GM12878 (cell line): ENCODE data around the gene UNC119. TPM values are rescaled to one million over a fixed set of nuclear protein-coding genes. Genes with fewer than 3 reads are reported as not detected.

ENCODE experiments used
- CREM ChIP-seq: IDR thresholded peaks from 2 replicates; pipeline ENCODE4 v1.6.1; 2014; ENCODE audit warnings: antibody characterized with exemption, low read depth
- FOXK2 ChIP-seq: fragments of 450-650 bp; IDR thresholded peaks from 2 replicates; pipeline ENCODE4 v1.6.1; 2017; ENCODE audit warnings: mild to moderate bottlenecking, moderate library complexity
- FOXM1 ChIP-seq: IDR thresholded peaks from 2 replicates; pipeline ENCODE4 v1.6.1; 2012; ENCODE audit warnings: low read depth, mild to moderate bottlenecking, inconsistent platforms, low read length, moderate library complexity
- HDAC6 ChIP-seq: fragments of 200-600 bp; sonication (generic); IDR thresholded peaks from one replicate; pipeline ENCODE4 v1.8.0; 2017; ENCODE audit warnings: antibody characterized with exemption; ENCODE audit not compliant: unreplicated experiment
- IKZF2 ChIP-seq, 2 experiments: fragments of 450-650 bp; IDR thresholded peaks; 2 replicates each; pipeline ENCODE4 v1.6.1; 2017; ENCODE audit warnings: mild to moderate bottlenecking in 2 of 2, moderate library complexity in 2 of 2
- MTA3 ChIP-seq: IDR thresholded peaks from 2 replicates; pipeline ENCODE4 v1.6.1; 2012; ENCODE audit warnings: low read length, inconsistent platforms, borderline replicate concordance
- NFXL1 ChIP-seq: fragments of 450-650 bp; IDR thresholded peaks from 2 replicates; pipeline ENCODE4 v1.6.1; 2017; ENCODE audit warnings: antibody characterized with exemption, mild to moderate bottlenecking, borderline replicate concordance
- NRF1 ChIP-seq: conservative IDR thresholded peaks from 2 replicates; pipeline ENCODE4 v1.6.1; 2011; ENCODE audit warnings: mild to moderate bottlenecking, low read depth, low read length, improper control_type of control experiment
- PAX8 ChIP-seq: fragments of 450-650 bp; IDR thresholded peaks from 2 replicates; pipeline ENCODE4 v1.6.1; 2017; ENCODE audit warnings: mild to moderate bottlenecking, moderate library complexity
- POLR2AphosphoS2 ChIP-seq: IDR thresholded peaks from 2 replicates; pipeline ENCODE4 v1.6.1; 2011; ENCODE audit warnings: low read depth, mild to moderate bottlenecking, low read length, improper control_type of control experiment, moderate library complexity
- RB1 ChIP-seq: fragments of 450-650 bp; formaldehyde crosslinking; IDR thresholded peaks from 2 replicates; pipeline ENCODE4 v1.6.1; 2017; ENCODE audit warnings: mild to moderate bottlenecking, borderline replicate concordance
- RELA ChIP-seq: fragments of 450-650 bp; IDR thresholded peaks from 2 replicates; pipeline ENCODE4 v1.8.0; 2014; ENCODE audit warnings: borderline replicate concordance; ENCODE audit not compliant: partially characterized antibody
- SMAD1 ChIP-seq: fragments of 450-650 bp; IDR thresholded peaks from 2 replicates; pipeline ENCODE4 v1.6.1; 2018; ENCODE audit warnings: mild to moderate bottlenecking, low read depth; ENCODE audit not compliant: partially characterized antibody
- STAT3 ChIP-seq: IDR thresholded peaks from 2 replicates; pipeline ENCODE4 v1.6.1; 2011; ENCODE audit warnings: low read depth, low read length, improper control_type of control experiment
- ZNF622 ChIP-seq: fragments of 450-650 bp; IDR thresholded peaks from 2 replicates; pipeline ENCODE4 v1.6.1; 2017; ENCODE audit warnings: mild to moderate bottlenecking, inconsistent platforms
- polyA plus RNA-seq, 11 experiments: library from polyadenylated mRNA; depleted of rRNA in 4 of 11; unstranded in 6 of 11; stranded (reverse) in 5 of 11; fragments of >200 nt; fragmentation: Nextera tagmentation in 4 of 11; fragmentation: Illumina TruSeq in 1 of 11; extraction: Ambion mirVana in 4 of 11; extraction: Trizol in 1 of 11; gene quantifications; 1 replicate in 1 of 11; 2 replicates in 10 of 11; pipeline versions ENCODE4 v1.2.1 to v1.2.3, GENCODE V29; 2011 to 2016; ENCODE audit warnings: inconsistent platforms in 2 of 11, missing spikeins in 2 of 11, low read depth in 1 of 11
- total RNA-seq, 4 experiments: library from RNA; depleted of rRNA in 3 of 4; stranded (reverse); fragments of >200 nt in 3 of 4; fragmentation: Illumina TruSeq in 1 of 4; extraction: Trizol in 1 of 4; gene quantifications; 2 replicates each; pipeline versions ENCODE4 v1.2.1 to v1.2.3, GENCODE V29; 2013 to 2021
- TF ChIP-seq, protein P1 (sequence below): fragments of 450-650 bp; formaldehyde crosslinking; IDR thresholded peaks from 2 replicates; pipeline ENCODE4 v1.4.0; 2022; ENCODE audit warnings: mild to moderate bottlenecking, moderate library complexity
- TF ChIP-seq, protein P2 (sequence below): fragments of 450-650 bp; IDR thresholded peaks from 2 replicates; pipeline ENCODE4 v1.6.1; 2017; ENCODE audit warnings: mild to moderate bottlenecking, moderate library complexity
- TF ChIP-seq, protein P3 (sequence below): fragments of 450-650 bp; formaldehyde crosslinking; IDR thresholded peaks from 2 replicates; pipeline ENCODE4 v1.4.0; 2020; ENCODE audit warnings: mild to moderate bottlenecking, moderate library complexity
- TF ChIP-seq, protein P4 (sequence below): IDR thresholded peaks from 2 replicates; pipeline ENCODE4 v1.6.1; 2011; ENCODE audit warnings: low read depth, low read length, improper control_type of control experiment, borderline replicate concordance

UNC119 gene
- total and polyA plus RNA-seq, 10 of the 15 experiments (the other 5 are each of a cell fraction or from before 2014, with no cell fraction given): 2.7 to 436 (median 57.8) TPM

DNA sequence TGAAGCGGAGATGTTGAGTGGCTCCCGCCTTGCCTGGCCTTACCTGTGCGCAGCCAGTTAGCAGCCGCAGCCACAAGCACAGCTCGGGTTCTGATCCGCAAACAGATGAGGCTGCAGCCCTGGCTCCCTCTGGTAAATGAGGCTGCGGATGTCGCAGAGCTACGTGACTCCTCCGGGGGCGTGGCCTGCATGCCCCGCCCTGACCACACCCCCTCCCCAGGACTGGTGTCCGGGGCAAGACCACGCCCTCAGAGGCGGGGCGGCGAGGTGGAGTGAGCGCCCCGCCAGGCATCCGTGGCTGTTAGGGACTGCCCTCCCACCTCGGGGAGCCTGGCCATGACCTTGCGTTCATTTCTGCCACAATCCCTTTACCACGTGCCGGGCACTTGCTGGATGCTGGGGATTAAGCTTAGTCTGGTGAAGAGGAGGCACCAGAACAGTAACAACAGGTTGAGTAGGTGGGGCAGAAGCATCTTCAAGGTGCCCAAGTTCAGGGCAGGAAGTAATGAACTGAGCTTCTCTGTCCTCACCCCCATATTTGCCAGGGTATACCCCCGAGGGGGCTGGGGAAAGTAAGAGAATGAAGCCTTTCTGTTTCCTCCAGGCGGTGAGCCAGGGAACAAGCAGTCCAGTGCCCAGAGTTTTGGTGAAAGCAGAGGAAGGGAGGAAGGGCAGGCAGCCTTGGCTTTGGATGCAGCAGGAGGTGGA is 24.5 kb upstream of the UNC119 start, which contains the start of gene ALDOC (continued):
- TF ChIP-seq, protein P1, sequence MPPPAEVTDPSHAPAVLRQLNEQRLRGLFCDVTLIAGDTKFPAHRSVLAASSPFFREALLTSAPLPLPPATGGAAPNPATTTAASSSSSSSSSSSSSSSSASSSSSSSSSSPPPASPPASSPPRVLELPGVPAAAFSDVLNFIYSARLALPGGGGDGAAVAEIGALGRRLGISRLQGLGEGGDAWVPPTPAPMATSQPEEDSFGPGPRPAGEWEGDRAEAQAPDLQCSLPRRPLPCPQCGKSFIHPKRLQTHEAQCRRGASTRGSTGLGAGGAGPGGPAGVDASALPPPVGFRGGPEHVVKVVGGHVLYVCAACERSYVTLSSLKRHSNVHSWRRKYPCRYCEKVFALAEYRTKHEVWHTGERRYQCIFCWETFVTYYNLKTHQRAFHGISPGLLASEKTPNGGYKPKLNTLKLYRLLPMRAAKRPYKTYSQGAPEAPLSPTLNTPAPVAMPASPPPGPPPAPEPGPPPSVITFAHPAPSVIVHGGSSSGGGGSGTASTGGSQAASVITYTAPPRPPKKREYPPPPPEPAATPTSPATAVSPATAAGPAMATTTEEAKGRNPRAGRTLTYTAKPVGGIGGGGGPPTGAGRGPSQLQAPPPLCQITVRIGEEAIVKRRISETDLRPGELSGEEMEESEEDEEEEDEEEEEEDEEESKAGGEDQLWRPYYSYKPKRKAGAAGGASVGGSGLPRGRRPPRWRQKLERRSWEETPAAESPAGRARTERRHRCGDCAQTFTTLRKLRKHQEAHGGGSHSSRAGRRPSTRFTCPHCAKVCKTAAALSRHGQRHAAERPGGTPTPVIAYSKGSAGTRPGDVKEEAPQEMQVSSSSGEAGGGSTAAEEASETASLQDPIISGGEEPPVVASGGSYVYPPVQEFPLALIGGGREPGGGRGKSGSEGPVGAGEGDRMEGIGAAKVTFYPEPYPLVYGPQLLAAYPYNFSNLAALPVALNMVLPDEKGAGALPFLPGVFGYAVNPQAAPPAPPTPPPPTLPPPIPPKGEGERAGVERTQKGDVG (CRISPR knock-in tag): no peak
- no peak for TF ChIP-seq ZNF622
- no peak for TF ChIP-seq PAX8
- peak; percentile 57 for TF ChIP-seq SMAD1
- no peak for TF ChIP-seq NRF1
- TF ChIP-seq STAT3: no peak
- TF ChIP-seq, protein P2, sequence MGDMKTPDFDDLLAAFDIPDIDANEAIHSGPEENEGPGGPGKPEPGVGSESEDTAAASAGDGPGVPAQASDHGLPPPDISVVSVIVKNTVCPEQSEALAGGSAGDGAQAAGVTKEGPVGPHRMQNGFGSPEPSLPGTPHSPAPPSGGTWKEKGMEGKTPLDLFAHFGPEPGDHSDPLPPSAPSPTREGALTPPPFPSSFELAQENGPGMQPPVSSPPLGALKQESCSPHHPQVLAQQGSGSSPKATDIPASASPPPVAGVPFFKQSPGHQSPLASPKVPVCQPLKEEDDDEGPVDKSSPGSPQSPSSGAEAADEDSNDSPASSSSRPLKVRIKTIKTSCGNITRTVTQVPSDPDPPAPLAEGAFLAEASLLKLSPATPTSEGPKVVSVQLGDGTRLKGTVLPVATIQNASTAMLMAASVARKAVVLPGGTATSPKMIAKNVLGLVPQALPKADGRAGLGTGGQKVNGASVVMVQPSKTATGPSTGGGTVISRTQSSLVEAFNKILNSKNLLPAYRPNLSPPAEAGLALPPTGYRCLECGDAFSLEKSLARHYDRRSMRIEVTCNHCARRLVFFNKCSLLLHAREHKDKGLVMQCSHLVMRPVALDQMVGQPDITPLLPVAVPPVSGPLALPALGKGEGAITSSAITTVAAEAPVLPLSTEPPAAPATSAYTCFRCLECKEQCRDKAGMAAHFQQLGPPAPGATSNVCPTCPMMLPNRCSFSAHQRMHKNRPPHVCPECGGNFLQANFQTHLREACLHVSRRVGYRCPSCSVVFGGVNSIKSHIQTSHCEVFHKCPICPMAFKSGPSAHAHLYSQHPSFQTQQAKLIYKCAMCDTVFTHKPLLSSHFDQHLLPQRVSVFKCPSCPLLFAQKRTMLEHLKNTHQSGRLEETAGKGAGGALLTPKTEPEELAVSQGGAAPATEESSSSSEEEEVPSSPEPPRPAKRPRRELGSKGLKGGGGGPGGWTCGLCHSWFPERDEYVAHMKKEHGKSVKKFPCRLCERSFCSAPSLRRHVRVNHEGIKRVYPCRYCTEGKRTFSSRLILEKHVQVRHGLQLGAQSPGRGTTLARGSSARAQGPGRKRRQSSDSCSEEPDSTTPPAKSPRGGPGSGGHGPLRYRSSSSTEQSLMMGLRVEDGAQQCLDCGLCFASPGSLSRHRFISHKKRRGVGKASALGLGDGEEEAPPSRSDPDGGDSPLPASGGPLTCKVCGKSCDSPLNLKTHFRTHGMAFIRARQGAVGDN: peak; percentile 77
- TF ChIP-seq IKZF2 (IDR thresholded peaks at IDR 0.05): no peak
- TF ChIP-seq FOXM1: no peak
- 0 out of 2 replicates have a peak, but pooled peaks have one; percentile 42 for TF ChIP-seq CREM
- TF ChIP-seq NFXL1: no peak
- TF ChIP-seq POLR2AphosphoS2: peak; percentile 70
- TF ChIP-seq HDAC6: no peak
- TF ChIP-seq, protein P3, sequence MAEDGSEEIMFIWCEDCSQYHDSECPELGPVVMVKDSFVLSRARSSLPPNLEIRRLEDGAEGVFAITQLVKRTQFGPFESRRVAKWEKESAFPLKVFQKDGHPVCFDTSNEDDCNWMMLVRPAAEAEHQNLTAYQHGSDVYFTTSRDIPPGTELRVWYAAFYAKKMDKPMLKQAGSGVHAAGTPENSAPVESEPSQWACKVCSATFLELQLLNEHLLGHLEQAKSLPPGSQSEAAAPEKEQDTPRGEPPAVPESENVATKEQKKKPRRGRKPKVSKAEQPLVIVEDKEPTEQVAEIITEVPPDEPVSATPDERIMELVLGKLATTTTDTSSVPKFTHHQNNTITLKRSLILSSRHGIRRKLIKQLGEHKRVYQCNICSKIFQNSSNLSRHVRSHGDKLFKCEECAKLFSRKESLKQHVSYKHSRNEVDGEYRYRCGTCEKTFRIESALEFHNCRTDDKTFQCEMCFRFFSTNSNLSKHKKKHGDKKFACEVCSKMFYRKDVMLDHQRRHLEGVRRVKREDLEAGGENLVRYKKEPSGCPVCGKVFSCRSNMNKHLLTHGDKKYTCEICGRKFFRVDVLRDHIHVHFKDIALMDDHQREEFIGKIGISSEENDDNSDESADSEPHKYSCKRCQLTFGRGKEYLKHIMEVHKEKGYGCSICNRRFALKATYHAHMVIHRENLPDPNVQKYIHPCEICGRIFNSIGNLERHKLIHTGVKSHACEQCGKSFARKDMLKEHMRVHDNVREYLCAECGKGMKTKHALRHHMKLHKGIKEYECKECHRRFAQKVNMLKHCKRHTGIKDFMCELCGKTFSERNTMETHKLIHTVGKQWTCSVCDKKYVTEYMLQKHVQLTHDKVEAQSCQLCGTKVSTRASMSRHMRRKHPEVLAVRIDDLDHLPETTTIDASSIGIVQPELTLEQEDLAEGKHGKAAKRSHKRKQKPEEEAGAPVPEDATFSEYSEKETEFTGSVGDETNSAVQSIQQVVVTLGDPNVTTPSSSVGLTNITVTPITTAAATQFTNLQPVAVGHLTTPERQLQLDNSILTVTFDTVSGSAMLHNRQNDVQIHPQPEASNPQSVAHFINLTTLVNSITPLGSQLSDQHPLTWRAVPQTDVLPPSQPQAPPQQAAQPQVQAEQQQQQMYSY: no peak
- TF ChIP-seq MTA3: no peak
- TF ChIP-seq, protein P4, sequence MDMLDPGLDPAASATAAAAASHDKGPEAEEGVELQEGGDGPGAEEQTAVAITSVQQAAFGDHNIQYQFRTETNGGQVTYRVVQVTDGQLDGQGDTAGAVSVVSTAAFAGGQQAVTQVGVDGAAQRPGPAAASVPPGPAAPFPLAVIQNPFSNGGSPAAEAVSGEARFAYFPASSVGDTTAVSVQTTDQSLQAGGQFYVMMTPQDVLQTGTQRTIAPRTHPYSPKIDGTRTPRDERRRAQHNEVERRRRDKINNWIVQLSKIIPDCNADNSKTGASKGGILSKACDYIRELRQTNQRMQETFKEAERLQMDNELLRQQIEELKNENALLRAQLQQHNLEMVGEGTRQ: no peak; the same call in 1 of the 2 replicates
- TF ChIP-seq FOXK2: no peak
- no peak for TF ChIP-seq RELA
- TF ChIP-seq RB1: no peak
